Stomach (tissue), 9 donors: ENCODE data around the gene JAKMIP1. TPM values are rescaled to one million over a fixed set of nuclear protein-coding genes. Genes with fewer than 3 reads are reported as not detected.
A peak's percentile ranks its signal among the peaks of the same experiment; 100 is the strongest.

Experiments
- DNase-seq, 2 donors: peaks; one replicate each; pipeline versions ENCODE4 v3.0.0 to v3.0.0-alpha.2; 2013 to 2019
- H3K27ac ChIP-seq, 5 donors: fragments of 200-600 bp in 4 of 5; sonication (generic) in 4 of 5; one replicate each; pipeline ENCODE4 v1.5.1; 2013 to 2019; ENCODE audit warnings: mild to moderate bottlenecking in 1 of 5, moderate library complexity in 1 of 5
- H3K27me3 ChIP-seq, 3 donors: fragments of 200-600 bp; sonication (generic); one replicate each; pipeline ENCODE4 v1.5.1; 2017 to 2019; ENCODE audit warnings: mixed run types in 1 of 3
- H3K36me3 ChIP-seq, 4 donors: fragments of 200-600 bp; sonication (generic); 1 replicate in 3 of 4; 2 replicates in 1 of 4; pipeline ENCODE4 v1.5.1; 2016 to 2019
- H3K4me1 ChIP-seq, 4 donors: fragments of 200-600 bp; sonication (generic); one replicate each; pipeline ENCODE4 v1.5.1; 2016 to 2019
- H3K4me3 ChIP-seq, 4 donors: fragments of 200-600 bp; sonication (generic) in 3 of 4; one replicate each; pipeline ENCODE4 v1.5.1; 2016 to 2019; ENCODE audit warnings: mild to moderate bottlenecking in 1 of 4
- H3K9me3 ChIP-seq, 4 donors: fragments of 200-600 bp; sonication (generic); one replicate each; pipeline ENCODE4 v1.5.1; 2016 to 2019
- EP300 ChIP-seq: sonication (generic); formaldehyde crosslinking; IDR thresholded peaks from one replicate; pipeline ENCODE4 v1.6.1; 2017; ENCODE audit warnings: antibody characterized with exemption
- POLR2A ChIP-seq, 4 donors: fragments of 450-650 bp; IDR thresholded peaks; one replicate each; pipeline ENCODE4 v1.6.1; 2016; ENCODE audit warnings: antibody characterized with exemption in 4 of 4, control low read depth in 2 of 4, mild to moderate bottlenecking in 1 of 4, moderate library complexity in 1 of 4
- POLR2AphosphoS5 ChIP-seq, 3 donors: sonication (generic); formaldehyde crosslinking; IDR thresholded peaks; one replicate each; pipeline ENCODE4 v1.6.1; 2016; ENCODE audit warnings: antibody characterized with exemption in 3 of 3
- WGBS, 5 donors: extraction: QIAGEN DNeasy Blood & Tissue Kit in 3 of 5; methylation state at CpG; one replicate each; pipeline versions ENCODE4 v1.1.5 to v1.1.7; 2013 to 2018; 5-methylcytosine and 5-hydroxymethylcytosine counted together
- intact Hi-C: fragments of 100-400 bp; cut with DNase I; formaldehyde crosslinking; loops from one replicate; pipeline ENCODE4 v1.15.1; 2023; ENCODE audit warnings: low total_unique reads
- polyA plus RNA-seq, 3 donors: library from polyadenylated mRNA; stranded (reverse); fragments of 200-250 nt; gene quantifications; one replicate each; pipeline ENCODE4 v1.2.3, GENCODE V29; 2013
- total RNA-seq, 5 donors: library from RNA; depleted of rRNA; stranded (reverse); fragments of >200 nt; gene quantifications; one replicate each; pipeline versions ENCODE4 v1.1.0 to v1.2.3, GENCODE V29; 2014 to 2016
- TF ChIP-seq, protein P1 (sequence below), 7 experiments: fragments of 450-650 bp in 4 of 7; fragments of 200-600 bp in 3 of 7; sonication (generic) in 3 of 7; IDR thresholded peaks; one replicate each; pipeline ENCODE4 v1.5.1; 2016 to 2019; ENCODE audit warnings: antibody characterized with exemption in 7 of 7, control low read depth in 2 of 7, mild to moderate bottlenecking in 1 of 7
- donor health status: healthy with polysubstance abuse.
- donor health status: Bipolar disorder and iron deficiency.
- donor health status: healthy.

The JAKMIP1 gene
- total and polyA plus RNA-seq, 8 donors = 0.18 to 10.3 (median 0.54) TPM; not detected in 2

DNA sequence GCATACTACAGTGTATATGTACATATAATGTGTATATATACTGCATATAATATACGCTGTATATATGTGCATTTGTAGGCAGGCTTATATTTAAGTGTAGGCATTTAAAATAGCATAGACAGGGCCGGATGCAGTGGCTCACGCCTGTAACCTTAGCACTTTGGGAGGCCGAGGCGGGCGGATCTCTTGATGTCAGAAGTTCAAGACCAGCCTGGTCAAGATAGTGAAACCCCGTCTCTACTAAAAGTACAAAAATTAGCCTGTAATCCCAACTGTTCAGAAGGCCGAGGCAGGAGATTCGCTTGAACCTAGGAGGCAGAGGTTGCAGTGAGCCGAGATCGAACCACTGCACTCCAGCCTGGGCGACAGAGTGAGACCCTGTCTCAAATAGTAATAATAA lies 78.4 kb downstream of the JAKMIP1 start:
- 90 to 93% (median 93%) methylated on average over 12 of the region's 12 CpGs for WGBS, 5 donors
- Histone ChIP-seq H3K36me3 (no peaks in the 10 kb centered on the region), H3K4me3 (no peak overlapping the region), H3K27me3 (peaks cover 0 to 11% (median 0%) of the 10 kb centered on the region in 3 donors), H3K9me3 (no peaks in the 10 kb centered on the region), H3K4me1 (no peaks in the 10 kb centered on the region), H3K27ac (no peak overlapping the region)
- intact Hi-C loops = no loop called here
- TF ChIP-seq, protein P1, sequence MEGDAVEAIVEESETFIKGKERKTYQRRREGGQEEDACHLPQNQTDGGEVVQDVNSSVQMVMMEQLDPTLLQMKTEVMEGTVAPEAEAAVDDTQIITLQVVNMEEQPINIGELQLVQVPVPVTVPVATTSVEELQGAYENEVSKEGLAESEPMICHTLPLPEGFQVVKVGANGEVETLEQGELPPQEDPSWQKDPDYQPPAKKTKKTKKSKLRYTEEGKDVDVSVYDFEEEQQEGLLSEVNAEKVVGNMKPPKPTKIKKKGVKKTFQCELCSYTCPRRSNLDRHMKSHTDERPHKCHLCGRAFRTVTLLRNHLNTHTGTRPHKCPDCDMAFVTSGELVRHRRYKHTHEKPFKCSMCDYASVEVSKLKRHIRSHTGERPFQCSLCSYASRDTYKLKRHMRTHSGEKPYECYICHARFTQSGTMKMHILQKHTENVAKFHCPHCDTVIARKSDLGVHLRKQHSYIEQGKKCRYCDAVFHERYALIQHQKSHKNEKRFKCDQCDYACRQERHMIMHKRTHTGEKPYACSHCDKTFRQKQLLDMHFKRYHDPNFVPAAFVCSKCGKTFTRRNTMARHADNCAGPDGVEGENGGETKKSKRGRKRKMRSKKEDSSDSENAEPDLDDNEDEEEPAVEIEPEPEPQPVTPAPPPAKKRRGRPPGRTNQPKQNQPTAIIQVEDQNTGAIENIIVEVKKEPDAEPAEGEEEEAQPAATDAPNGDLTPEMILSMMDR (IDR thresholded peaks at IDR 0.05) = no peak
- no peak for TF ChIP-seq POLR2A (IDR thresholded peaks at IDR 0.05)
- TF ChIP-seq EP300 = no peak
- no peak for TF ChIP-seq POLR2AphosphoS5 (IDR thresholded peaks at IDR 0.05)
- peak in 1 of 2 donors; percentile 11 for DNase-seq

DNA sequence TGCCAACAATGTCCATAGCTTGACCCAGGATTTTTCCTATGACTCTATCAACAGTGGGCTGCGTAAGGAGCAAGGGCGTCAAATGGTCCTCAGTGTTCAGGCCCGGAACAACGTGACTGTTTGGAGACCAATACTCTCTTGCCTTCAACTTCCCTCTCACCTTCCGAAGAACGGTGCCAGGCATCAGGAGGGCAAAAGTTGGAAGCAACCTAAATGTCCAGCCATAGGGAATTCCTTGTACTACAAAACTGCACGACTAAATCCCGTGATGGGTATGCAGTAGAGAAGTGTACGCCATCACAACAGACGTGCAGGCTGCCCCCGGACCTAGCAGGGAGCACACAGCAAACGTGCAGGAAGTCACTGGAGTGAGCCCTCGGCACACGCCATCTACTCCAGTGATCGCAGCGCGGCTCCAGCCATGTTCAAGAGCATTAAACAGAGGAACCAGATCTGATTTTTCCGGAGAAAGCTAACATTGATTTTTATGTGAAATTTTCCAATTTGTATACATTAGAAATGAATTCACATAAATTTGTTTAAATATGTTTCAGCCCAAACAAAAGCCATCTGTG lies 79.0 kb downstream of the JAKMIP1 start:
- Histone ChIP-seq H3K36me3 (no peaks in the 10 kb centered on the region), H3K4me3 (no peak overlapping the region), H3K4me1 (no peaks in the 10 kb centered on the region), H3K27me3 (peaks cover 0 to 12% (median 0%) of the 10 kb centered on the region in 3 donors), H3K9me3 (no peaks in the 10 kb centered on the region), H3K27ac (no peak overlapping the region)
- TF ChIP-seq POLR2AphosphoS5 (IDR thresholded peaks at IDR 0.05) = no peak
- TF ChIP-seq POLR2A (IDR thresholded peaks at IDR 0.05) = no peak
- TF ChIP-seq, protein P1 (IDR thresholded peaks at IDR 0.05) = no peak
- TF ChIP-seq EP300 = no peak
- DNase-seq = peak in 1 of 2 donors; percentile 22
- 88 to 91% (median 91%) methylated on average over 18 of the region's 18 CpGs for whole genome bisulfite sequencing, 5 donors
- intact Hi-C loops = no loop called here

DNA sequence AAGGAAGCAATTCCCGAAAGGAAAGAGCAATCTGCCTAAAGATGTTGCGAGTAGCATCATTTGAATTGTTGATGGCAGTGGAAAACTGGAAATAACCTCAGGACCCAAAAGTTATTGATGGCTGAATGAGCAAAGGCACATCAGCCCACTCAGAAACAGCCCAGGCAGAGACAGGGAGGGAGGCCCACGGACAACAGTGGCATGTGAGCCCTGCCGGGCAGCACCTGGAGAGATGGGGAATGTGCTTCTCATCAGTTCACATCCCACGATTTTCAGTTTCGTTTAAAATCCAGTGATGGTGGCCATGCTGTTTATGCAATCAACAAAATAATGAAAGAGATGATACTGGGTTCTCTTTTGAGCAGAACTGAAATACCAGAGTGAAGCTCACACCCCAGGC lies 80.0 kb downstream of the JAKMIP1 start:
- intact Hi-C loops = no loop called here
- peaks cover 0 to 21% (median 0%) of the 10 kb centered on the region in 3 donors for H3K27me3 ChIP-seq
- H3K4me1 ChIP-seq = no peaks in the 10 kb centered on the region
- no peak overlapping the region for H3K27ac ChIP-seq
- TF ChIP-seq, protein P1 (IDR thresholded peaks at IDR 0.05) = no peak
- TF ChIP-seq POLR2AphosphoS5 (IDR thresholded peaks at IDR 0.05) = no peak
- 58 to 73% (median 67%) methylated on average over 6 of the region's 6 CpGs for WGBS, 5 donors
- no peaks in the 10 kb centered on the region for H3K36me3 ChIP-seq
- no peaks in the 10 kb centered on the region for H3K9me3 ChIP-seq
- H3K4me3 ChIP-seq = no peak overlapping the region
- DNase-seq = no peak

DNA sequence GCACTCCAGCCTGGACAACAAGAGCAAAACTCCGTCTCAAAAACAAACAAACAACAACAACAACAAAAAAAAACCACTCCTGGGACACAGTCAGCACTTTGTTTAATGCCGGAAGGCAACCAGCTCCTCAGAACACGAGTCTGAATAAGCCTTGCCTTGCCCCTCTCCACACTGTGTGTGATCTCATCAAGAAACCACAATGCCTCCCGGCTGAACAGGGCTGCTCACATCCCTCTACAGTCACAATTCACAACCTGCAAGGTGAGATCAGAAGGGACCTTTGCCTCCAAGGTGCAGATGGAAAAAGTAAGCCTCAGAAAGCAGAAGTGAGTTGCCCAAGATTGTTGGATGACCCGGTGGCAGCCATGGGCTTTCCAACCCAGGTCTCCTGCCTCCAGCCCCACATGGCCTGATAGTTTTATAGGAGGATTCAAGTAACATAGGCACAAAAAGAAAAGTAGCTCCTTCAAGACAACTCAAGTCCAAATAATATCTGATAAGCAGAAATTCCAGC lies 80.8 kb downstream of the JAKMIP1 start:
- Histone ChIP-seq H3K27ac (no peak overlapping the region), H3K4me3 (no peak overlapping the region), H3K9me3 (no peaks in the 10 kb centered on the region), H3K27me3 (peaks cover 0 to 21% (median 0%) of the 10 kb centered on the region in 3 donors), H3K4me1 (no peaks in the 10 kb centered on the region), H3K36me3 (no peaks in the 10 kb centered on the region)
- no peak for DNase-seq
- whole genome bisulfite sequencing, 5 donors = 45 to 61% (median 59%) methylated on average over 5 of the region's 5 CpGs
- no peak for TF ChIP-seq POLR2AphosphoS5 (IDR thresholded peaks at IDR 0.05)
- no peak for TF ChIP-seq POLR2A (IDR thresholded peaks at IDR 0.05)
- TF ChIP-seq, protein P1 (IDR thresholded peaks at IDR 0.05) = no peak
- TF ChIP-seq EP300 = no peak
- intact Hi-C loops = no loop called here
